ENCODE measurements around the gene EIF2B5. TPM values are rescaled to one million over a fixed set of nuclear protein-coding genes. Genes with fewer than 3 reads are reported as not detected.

EIF2B5 gene
- total and polyA plus RNA-seq, 2 of the 13 experiments (the other 11 are each of a cell fraction or from before 2014, with no cell fraction given), result 38.4 to 60.2 TPM

DNA sequence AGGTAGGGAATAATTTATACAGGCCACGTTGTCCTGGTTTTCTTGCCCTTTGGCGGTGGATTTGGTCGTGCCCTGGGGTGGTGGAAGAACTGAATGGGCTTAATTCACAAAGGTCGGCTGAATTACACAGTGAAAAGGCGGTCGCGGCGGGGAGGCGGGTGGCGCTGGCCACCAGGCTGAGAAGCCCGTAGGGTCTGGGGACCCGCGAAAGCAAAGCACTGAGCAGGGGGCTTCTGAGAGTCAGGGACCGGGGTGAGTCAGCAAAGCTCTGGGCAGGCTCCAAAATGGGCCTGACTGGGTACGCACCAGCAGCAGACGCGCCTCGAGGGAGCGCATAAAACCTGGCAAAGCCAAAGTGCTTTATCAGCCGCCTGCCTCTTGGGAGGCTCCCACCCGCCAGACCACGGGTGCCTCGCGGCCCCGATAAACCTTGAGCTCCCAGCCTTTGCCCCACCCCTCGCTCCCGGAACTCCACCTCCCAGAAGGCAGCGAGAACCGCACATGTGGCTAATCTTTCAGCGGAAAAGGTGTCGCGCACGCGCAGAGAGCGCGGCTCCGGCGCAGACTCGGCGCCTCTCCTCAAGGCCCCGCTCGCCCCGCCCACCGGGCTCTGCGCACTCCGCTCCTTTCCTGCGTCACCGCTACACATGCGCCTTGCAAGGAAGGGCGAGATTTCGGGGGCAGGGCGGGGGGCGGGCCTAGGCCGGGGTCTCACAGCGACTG, 50.5 kb downstream of the EIF2B5 start (continued):
- TF ChIP-seq ZNF101 (CRISPR knock-in tag; IDR thresholded peaks at IDR 0.05; ENCODE audit: borderline replicate concordance, low read depth) (no peak), ZNF577 (CRISPR knock-in tag; IDR thresholded peaks at IDR 0.05; ENCODE audit: borderline replicate concordance, low read depth) (no peak), ZNF256 (CRISPR knock-in tag; conservative IDR thresholded peaks at IDR 0.05) (0 out of 2 replicates have a peak, but pooled peaks have one; percentile 56), ZNF781 (CRISPR knock-in tag; IDR thresholded peaks at IDR 0.05; ENCODE audit: borderline replicate concordance, not compliant biosample characterization) (peak; percentile 38), ZFAT (CRISPR knock-in tag; conservative IDR thresholded peaks at IDR 0.05) (no peak), TAF1 (CRISPR knock-in tag; IDR thresholded peaks at IDR 0.05) (peak; percentile 43; the same call in 1 of the 2 replicates), RARG (CRISPR knock-in tag; IDR thresholded peaks at IDR 0.05; ENCODE audit: low read depth) (no peak), ZSCAN9 (CRISPR knock-in tag; IDR thresholded peaks at IDR 0.05; ENCODE audit: borderline replicate concordance) (peak; percentile 81), CBX2 (IDR thresholded peaks at IDR 0.05; ENCODE audit: low read depth, low read length) (no peak), CBX2 (CRISPR knock-in tag; IDR thresholded peaks at IDR 0.05; ENCODE audit: low read depth) (no peak), ZFYVE20 (CRISPR knock-in tag; IDR thresholded peaks at IDR 0.05; ENCODE audit: borderline replicate concordance, low read depth) (no peak), ZNF124 (CRISPR knock-in tag; IDR thresholded peaks at IDR 0.05) (no peak), ZBTB38 (CRISPR knock-in tag; IDR thresholded peaks at IDR 0.05) (peak; percentile 72)
- TF ChIP-seq, protein P1, sequence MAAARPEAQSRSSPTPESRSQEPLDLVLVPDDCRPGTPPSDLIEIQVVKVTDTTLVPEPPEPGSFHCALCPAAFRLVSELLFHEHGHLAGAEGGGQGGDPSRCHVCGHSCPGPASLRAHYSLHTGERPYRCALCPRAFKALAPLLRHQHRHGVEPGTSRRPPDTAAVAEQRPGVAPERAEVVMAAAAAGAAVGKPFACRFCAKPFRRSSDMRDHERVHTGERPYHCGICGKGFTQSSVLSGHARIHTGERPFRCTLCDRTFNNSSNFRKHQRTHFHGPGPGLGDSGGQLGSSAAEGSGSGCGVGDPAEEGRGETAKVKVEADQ (CRISPR knock-in tag; IDR thresholded peaks at IDR 0.05; ENCODE audit: borderline replicate concordance), result no peak
- TF ChIP-seq, protein P2, sequence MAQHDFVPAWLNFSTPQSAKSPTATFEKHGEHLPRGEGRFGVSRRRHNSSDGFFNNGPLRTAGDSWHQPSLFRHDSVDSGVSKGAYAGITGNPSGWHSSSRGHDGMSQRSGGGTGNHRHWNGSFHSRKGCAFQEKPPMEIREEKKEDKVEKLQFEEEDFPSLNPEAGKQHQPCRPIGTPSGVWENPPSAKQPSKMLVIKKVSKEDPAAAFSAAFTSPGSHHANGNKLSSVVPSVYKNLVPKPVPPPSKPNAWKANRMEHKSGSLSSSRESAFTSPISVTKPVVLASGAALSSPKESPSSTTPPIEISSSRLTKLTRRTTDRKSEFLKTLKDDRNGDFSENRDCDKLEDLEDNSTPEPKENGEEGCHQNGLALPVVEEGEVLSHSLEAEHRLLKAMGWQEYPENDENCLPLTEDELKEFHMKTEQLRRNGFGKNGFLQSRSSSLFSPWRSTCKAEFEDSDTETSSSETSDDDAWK (CRISPR knock-in tag; IDR thresholded peaks at IDR 0.05), result no peak
- TF ChIP-seq, protein P3, sequence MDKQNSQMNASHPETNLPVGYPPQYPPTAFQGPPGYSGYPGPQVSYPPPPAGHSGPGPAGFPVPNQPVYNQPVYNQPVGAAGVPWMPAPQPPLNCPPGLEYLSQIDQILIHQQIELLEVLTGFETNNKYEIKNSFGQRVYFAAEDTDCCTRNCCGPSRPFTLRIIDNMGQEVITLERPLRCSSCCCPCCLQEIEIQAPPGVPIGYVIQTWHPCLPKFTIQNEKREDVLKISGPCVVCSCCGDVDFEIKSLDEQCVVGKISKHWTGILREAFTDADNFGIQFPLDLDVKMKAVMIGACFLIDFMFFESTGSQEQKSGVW (CRISPR knock-in tag; IDR thresholded peaks at IDR 0.05; ENCODE audit: borderline replicate concordance), result no peak
- TF ChIP-seq, protein P4, sequence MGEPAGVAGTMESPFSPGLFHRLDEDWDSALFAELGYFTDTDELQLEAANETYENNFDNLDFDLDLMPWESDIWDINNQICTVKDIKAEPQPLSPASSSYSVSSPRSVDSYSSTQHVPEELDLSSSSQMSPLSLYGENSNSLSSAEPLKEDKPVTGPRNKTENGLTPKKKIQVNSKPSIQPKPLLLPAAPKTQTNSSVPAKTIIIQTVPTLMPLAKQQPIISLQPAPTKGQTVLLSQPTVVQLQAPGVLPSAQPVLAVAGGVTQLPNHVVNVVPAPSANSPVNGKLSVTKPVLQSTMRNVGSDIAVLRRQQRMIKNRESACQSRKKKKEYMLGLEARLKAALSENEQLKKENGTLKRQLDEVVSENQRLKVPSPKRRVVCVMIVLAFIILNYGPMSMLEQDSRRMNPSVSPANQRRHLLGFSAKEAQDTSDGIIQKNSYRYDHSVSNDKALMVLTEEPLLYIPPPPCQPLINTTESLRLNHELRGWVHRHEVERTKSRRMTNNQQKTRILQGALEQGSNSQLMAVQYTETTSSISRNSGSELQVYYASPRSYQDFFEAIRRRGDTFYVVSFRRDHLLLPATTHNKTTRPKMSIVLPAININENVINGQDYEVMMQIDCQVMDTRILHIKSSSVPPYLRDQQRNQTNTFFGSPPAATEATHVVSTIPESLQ (CRISPR knock-in tag; conservative IDR thresholded peaks at IDR 0.05), result no peak
- TF ChIP-seq, protein P5, sequence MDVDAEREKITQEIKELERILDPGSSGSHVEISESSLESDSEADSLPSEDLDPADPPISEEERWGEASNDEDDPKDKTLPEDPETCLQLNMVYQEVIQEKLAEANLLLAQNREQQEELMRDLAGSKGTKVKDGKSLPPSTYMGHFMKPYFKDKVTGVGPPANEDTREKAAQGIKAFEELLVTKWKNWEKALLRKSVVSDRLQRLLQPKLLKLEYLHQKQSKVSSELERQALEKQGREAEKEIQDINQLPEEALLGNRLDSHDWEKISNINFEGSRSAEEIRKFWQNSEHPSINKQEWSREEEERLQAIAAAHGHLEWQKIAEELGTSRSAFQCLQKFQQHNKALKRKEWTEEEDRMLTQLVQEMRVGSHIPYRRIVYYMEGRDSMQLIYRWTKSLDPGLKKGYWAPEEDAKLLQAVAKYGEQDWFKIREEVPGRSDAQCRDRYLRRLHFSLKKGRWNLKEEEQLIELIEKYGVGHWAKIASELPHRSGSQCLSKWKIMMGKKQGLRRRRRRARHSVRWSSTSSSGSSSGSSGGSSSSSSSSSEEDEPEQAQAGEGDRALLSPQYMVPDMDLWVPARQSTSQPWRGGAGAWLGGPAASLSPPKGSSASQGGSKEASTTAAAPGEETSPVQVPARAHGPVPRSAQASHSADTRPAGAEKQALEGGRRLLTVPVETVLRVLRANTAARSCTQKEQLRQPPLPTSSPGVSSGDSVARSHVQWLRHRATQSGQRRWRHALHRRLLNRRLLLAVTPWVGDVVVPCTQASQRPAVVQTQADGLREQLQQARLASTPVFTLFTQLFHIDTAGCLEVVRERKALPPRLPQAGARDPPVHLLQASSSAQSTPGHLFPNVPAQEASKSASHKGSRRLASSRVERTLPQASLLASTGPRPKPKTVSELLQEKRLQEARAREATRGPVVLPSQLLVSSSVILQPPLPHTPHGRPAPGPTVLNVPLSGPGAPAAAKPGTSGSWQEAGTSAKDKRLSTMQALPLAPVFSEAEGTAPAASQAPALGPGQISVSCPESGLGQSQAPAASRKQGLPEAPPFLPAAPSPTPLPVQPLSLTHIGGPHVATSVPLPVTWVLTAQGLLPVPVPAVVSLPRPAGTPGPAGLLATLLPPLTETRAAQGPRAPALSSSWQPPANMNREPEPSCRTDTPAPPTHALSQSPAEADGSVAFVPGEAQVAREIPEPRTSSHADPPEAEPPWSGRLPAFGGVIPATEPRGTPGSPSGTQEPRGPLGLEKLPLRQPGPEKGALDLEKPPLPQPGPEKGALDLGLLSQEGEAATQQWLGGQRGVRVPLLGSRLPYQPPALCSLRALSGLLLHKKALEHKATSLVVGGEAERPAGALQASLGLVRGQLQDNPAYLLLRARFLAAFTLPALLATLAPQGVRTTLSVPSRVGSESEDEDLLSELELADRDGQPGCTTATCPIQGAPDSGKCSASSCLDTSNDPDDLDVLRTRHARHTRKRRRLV (CRISPR knock-in tag; IDR thresholded peaks at IDR 0.05), result no peak; the same call in 1 of the 2 replicates
